ENCODE measurements around the gene USP6NL. TPM values are rescaled to one million over a fixed set of nuclear protein-coding genes. Genes with fewer than 3 reads are reported as not detected.

USP6NL gene
- total and polyA plus RNA-seq, 2 of the 13 experiments (the other 11 are each of a cell fraction or from before 2014, with no cell fraction given), result 10.5 to 22.9 TPM

- TF ChIP-seq ZNF770 (CRISPR knock-in tag; IDR thresholded peaks at IDR 0.05), result no peak
- TF ChIP-seq ZNF224 (CRISPR knock-in tag; IDR thresholded peaks at IDR 0.05), result no peak
- TF ChIP-seq ZNF598 (CRISPR knock-in tag; IDR thresholded peaks at IDR 0.05; ENCODE audit: borderline replicate concordance), result no peak
- 0 out of 2 replicates have a peak, but pooled peaks have one; percentile 5 for TF ChIP-seq HOXA3 (CRISPR knock-in tag; IDR thresholded peaks at IDR 0.05)
- TF ChIP-seq ZSCAN12 (CRISPR knock-in tag; IDR thresholded peaks at IDR 0.05), result no peak
- TF ChIP-seq PLSCR1 (CRISPR knock-in tag; IDR thresholded peaks at IDR 0.05; ENCODE audit: borderline replicate concordance), result no peak
These were observed 16.1 kb downstream of the USP6NL start (continued) for GRCh38 chr10:11595395-11595692.

- ChIA-PET POLR2A (no interaction called here), CTCF (ENCODE audit: low intra/inter-chr PET ratio, low total read pairs) (no interaction called here)
- Histone ChIP-seq H3K27ac (ENCODE audit: extremely low read length, insufficient read depth, low read length) (peak overlapping the region; percentile 65), H3K79me2 (ENCODE audit: insufficient read depth, low read length) (peaks cover 93% of the 10 kb centered on the region), H3K4me3 (replicated peaks in 1 of 3; ENCODE audit: insufficient read depth in 1 of 3, low read depth in 2 of 3, low read length in 3 of 3) (peak overlapping the region in 1 of 3 experiments; percentile 39; a peak in 1 of 6 replicates), H4K20me1 (ENCODE audit: insufficient read depth, low read length) (peaks cover 1% of the 10 kb centered on the region; the same call in 1 of the 2 replicates), H2AFZ (ENCODE audit: low read length) (no peak overlapping the region), H3K36me3 (replicated peaks in 1 of 2; ENCODE audit: control insufficient read depth in 1 of 2, insufficient read depth in 2 of 2, low read length in 2 of 2) (peaks cover 0 to 6% of the 10 kb centered on the region in 2 experiments; a peak in 2 of 5 replicates), H3K9me3 (ENCODE audit: low read length) (no peaks in the 10 kb centered on the region), H3K27me3 (ENCODE audit: control insufficient read depth in 1 of 2, insufficient read depth in 2 of 2, low read length in 2 of 2) (no peaks in the 10 kb centered on the region), H3K9ac (ENCODE audit: insufficient read depth, low read depth, low read length) (peak overlapping the region; percentile 33), H3K4me2 (ENCODE audit: low read depth, low read length) (peak overlapping the region; percentile 61), H3K4me1 (ENCODE audit: insufficient read depth, low read length) (peaks cover 65% of the 10 kb centered on the region)
- intact Hi-C loops (cut with micrococcal nuclease; ENCODE audit: unreplicated experiment) (no loop called here), in situ Hi-C loops (cut with HindIII; ENCODE audit: extremely low pct_ligation_motif_present, low pct_unique_long_range_greater_than_20kb) (no loop called here)
- peak; percentile 50 for DNase-seq (ENCODE audit: low spot score)
- peak; percentile 98 for ATAC-seq
- peak; percentile 78 for FAIRE-seq
- WGBS (ENCODE audit: low lambda C conversion rate), result 79% methylated on average over 6 of the region's 6 CpGs
- BruUV-seq (replicated peaks), result no TSS peak
- peak; percentile 70 for TF ChIP-seq SAP130 (CRISPR knock-in tag; IDR thresholded peaks at IDR 0.05; ENCODE audit: low read depth)
- TF ChIP-seq HNF4A (CRISPR knock-in tag; IDR thresholded peaks at IDR 0.05), result peak; percentile 86
- peak; percentile 73 for TF ChIP-seq HDAC2 (CRISPR knock-in tag; IDR thresholded peaks at IDR 0.05)
- TF ChIP-seq PAXIP1 (CRISPR knock-in tag; conservative IDR thresholded peaks at IDR 0.05), result peak; percentile 88
- peak; percentile 31; the same call in 1 of the 2 replicates for TF ChIP-seq ZFX (CRISPR knock-in tag; IDR thresholded peaks at IDR 0.05; ENCODE audit: low read depth)
- peak; percentile 87 for TF ChIP-seq ZNF652 (CRISPR knock-in tag; IDR thresholded peaks at IDR 0.05; ENCODE audit: borderline replicate concordance, low read depth)
- peak; percentile 57; the same call in 1 of the 2 replicates for TF ChIP-seq MED1 (CRISPR knock-in tag; IDR thresholded peaks at IDR 0.05)
- TF ChIP-seq TFAP4 (IDR thresholded peaks at IDR 0.05; ENCODE audit: borderline replicate concordance, low read depth), result peak; percentile 79; the same call in 1 of the 2 replicates
- TF ChIP-seq JUN (CRISPR knock-in tag; IDR thresholded peaks at IDR 0.05), result 0 out of 2 replicates have a peak, but pooled peaks have one; percentile 6
- TF ChIP-seq ZNF605 (CRISPR knock-in tag; IDR thresholded peaks at IDR 0.05), result no peak
These were observed 16.7 kb downstream of the USP6NL start for GRCh38 chr10:11594589-11595394.

Measured in HepG2 (cell line).